GM23338 (cell line): Measurements from ENCODE around the gene ZWINT.

ENCODE experiments used
- CREB1 ChIP-seq: fragments of 250-450 bp; sonication (Bioruptor Pico); IDR thresholded peaks from 2 replicates; pipeline ENCODE4 v1.5.0; 2020; ENCODE audit warnings: low read depth, mild to moderate bottlenecking, moderate library complexity
- CTCF ChIP-seq, 2 experiments: fragments of 200-600 bp in 1 of 2; sonication (generic) in 1 of 2; conservative IDR thresholded peaks; 2 replicates each; pipeline versions ENCODE4 v1.5.1 to v1.6.1; 2016 to 2017; ENCODE audit warnings: antibody characterized with exemption in 2 of 2, low read depth in 2 of 2, mild to moderate bottlenecking in 2 of 2, moderate library complexity in 1 of 2
- EZH2 ChIP-seq: fragments of 200-600 bp; sonication (generic); IDR thresholded peaks from one replicate; pipeline ENCODE4 v1.8.0; 2017; ENCODE audit warnings: antibody characterized with exemption, mild to moderate bottlenecking, low read depth; ENCODE audit not compliant: unreplicated experiment
- EZH2phosphoT487 ChIP-seq: fragments of 200-600 bp; sonication (generic); IDR thresholded peaks from one replicate; pipeline ENCODE4 v1.8.1; 2018; ENCODE audit warnings: antibody characterized with exemption; ENCODE audit not compliant: unreplicated experiment
- NANOG ChIP-seq: IDR thresholded peaks from 2 replicates; pipeline ENCODE4 v1.6.1; 2016; ENCODE audit warnings: antibody characterized with exemption, borderline replicate concordance
- POLR2AphosphoS5 ChIP-seq: IDR thresholded peaks from 2 replicates; pipeline ENCODE4 v1.6.1; 2016; ENCODE audit warnings: antibody characterized with exemption, low read depth
- STAT1 ChIP-seq: IDR thresholded peaks from one replicate; pipeline ENCODE4 v1.6.1; 2016; ENCODE audit warnings: antibody characterized with exemption; ENCODE audit not compliant: unreplicated experiment
- ZNF114 ChIP-seq: fragments of 250-450 bp; sonication (Bioruptor Pico); IDR thresholded peaks from 2 replicates; pipeline ENCODE4 v1.5.0; 2020; ENCODE audit warnings: mild to moderate bottlenecking, moderate library complexity
- ZNF331 ChIP-seq: fragments of 250-450 bp; sonication (Bioruptor Pico); IDR thresholded peaks from 2 replicates; pipeline ENCODE4 v1.5.0; 2020; ENCODE audit warnings: low read depth, mild to moderate bottlenecking, moderate library complexity
- TF ChIP-seq, protein P1 (sequence below): IDR thresholded peaks from one replicate; pipeline ENCODE4 v1.6.1; 2018; ENCODE audit warnings: antibody characterized with exemption; ENCODE audit not compliant: unreplicated experiment
- TF ChIP-seq, protein P2 (sequence below): IDR thresholded peaks from 2 replicates; pipeline ENCODE4 v1.6.1; 2016; ENCODE audit warnings: antibody characterized with exemption

DNA sequence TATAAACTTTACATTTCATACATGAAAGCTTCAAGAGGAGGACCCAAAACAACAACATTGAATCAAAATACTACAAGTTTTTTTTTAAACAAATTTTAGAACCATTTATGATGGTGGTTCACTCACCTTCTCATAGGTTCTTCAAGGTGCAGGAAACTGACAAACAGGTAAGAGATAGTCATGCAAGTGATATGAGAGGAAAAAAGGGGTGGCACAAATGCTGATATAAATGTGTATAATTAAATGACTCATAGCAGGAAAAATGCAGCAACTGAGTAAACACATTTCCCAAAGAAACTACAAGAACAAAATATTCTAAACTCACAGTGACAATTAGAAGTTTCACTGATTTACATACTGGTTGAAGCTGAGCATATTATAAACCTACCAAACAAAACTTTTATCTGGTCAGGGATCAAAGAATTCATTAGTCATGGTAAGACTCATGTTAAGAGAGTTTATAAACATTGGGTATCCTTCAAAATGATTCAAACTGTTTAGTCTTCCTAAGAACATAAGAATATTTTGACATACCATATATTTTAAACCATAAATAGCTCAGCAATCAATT, 14.1 kb downstream of the ZWINT start:
- TF ChIP-seq POLR2AphosphoS5 (no peak), CTCF (conservative IDR thresholded peaks at IDR 0.05; ENCODE audit: low read depth in 2 of 2) (no peak), ZNF331 (CRISPR knock-in tag) (no peak), EZH2 (no peak), EZH2phosphoT487 (no peak), ZNF114 (CRISPR knock-in tag) (no peak), STAT1 (no peak), CREB1 (CRISPR knock-in tag) (no peak), NANOG (no peak)
- TF ChIP-seq, protein P1, sequence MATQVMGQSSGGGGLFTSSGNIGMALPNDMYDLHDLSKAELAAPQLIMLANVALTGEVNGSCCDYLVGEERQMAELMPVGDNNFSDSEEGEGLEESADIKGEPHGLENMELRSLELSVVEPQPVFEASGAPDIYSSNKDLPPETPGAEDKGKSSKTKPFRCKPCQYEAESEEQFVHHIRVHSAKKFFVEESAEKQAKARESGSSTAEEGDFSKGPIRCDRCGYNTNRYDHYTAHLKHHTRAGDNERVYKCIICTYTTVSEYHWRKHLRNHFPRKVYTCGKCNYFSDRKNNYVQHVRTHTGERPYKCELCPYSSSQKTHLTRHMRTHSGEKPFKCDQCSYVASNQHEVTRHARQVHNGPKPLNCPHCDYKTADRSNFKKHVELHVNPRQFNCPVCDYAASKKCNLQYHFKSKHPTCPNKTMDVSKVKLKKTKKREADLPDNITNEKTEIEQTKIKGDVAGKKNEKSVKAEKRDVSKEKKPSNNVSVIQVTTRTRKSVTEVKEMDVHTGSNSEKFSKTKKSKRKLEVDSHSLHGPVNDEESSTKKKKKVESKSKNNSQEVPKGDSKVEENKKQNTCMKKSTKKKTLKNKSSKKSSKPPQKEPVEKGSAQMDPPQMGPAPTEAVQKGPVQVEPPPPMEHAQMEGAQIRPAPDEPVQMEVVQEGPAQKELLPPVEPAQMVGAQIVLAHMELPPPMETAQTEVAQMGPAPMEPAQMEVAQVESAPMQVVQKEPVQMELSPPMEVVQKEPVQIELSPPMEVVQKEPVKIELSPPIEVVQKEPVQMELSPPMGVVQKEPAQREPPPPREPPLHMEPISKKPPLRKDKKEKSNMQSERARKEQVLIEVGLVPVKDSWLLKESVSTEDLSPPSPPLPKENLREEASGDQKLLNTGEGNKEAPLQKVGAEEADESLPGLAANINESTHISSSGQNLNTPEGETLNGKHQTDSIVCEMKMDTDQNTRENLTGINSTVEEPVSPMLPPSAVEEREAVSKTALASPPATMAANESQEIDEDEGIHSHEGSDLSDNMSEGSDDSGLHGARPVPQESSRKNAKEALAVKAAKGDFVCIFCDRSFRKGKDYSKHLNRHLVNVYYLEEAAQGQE: no peak
- TF ChIP-seq, protein P2, sequence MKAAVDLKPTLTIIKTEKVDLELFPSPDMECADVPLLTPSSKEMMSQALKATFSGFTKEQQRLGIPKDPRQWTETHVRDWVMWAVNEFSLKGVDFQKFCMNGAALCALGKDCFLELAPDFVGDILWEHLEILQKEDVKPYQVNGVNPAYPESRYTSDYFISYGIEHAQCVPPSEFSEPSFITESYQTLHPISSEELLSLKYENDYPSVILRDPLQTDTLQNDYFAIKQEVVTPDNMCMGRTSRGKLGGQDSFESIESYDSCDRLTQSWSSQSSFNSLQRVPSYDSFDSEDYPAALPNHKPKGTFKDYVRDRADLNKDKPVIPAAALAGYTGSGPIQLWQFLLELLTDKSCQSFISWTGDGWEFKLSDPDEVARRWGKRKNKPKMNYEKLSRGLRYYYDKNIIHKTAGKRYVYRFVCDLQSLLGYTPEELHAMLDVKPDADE: no peak
